Neural cell (in vitro differentiated cells): ENCODE measurements around the gene EEF1AKMT3.

Source experiments
- CTCF ChIP-seq: fragments of 450-650 bp; IDR thresholded peaks from 2 replicates; pipeline ENCODE4 v1.5.1; 2014; ENCODE audit warnings: antibody characterized with exemption, mild to moderate bottlenecking, moderate library complexity; ENCODE audit not compliant: poor library complexity, severe bottlenecking
- EZH2 ChIP-seq: fragments of 200-600, 300-800 bp; shearing (Covaris generic), sonication (generic); IDR thresholded peaks from 2 replicates; pipeline ENCODE4 v1.6.1; 2014; ENCODE audit warnings: antibody characterized with exemption, low read length, borderline replicate concordance, mild to moderate bottlenecking; ENCODE audit not compliant: insufficient read depth, poor library complexity, severe bottlenecking
- MXI1 ChIP-seq: fragments of 450-650 bp; conservative IDR thresholded peaks from 2 replicates; pipeline ENCODE4 v1.6.1; 2014; ENCODE audit warnings: antibody characterized with exemption, mild to moderate bottlenecking; ENCODE audit not compliant: poor library complexity, severe bottlenecking
- POLR2AphosphoS5 ChIP-seq: IDR thresholded peaks from 2 replicates; pipeline ENCODE4 v1.6.1; 2012
- TAF1 ChIP-seq: IDR thresholded peaks from 2 replicates; pipeline ENCODE4 v1.6.1; 2012; ENCODE audit warnings: low read depth

- TF ChIP-seq CTCF: no peak
- no peak for TF ChIP-seq POLR2AphosphoS5
- TF ChIP-seq TAF1: no peak
- no peak for TF ChIP-seq EZH2
- no peak for TF ChIP-seq MXI1
Measured at GRCh38 chr12:57767305-57767698, 5.1 kb upstream of the EEF1AKMT3 start.
